Fibroblast of peridontal ligament (primary cell): ENCODE data around the gene ELAVL2.

ENCODE experiments used
- DNase-seq: peaks from one replicate; pipeline ENCODE4 v3.0.0-alpha.2; 2010; ENCODE audit errors: extremely low read depth

The ELAVL2 gene

GRCh38 chr9:23662320-23662719 lies 163.7 kb downstream of the ELAVL2 start:
- DNase-seq = no peak

GRCh38 chr9:23659346-23660006 lies 166.6 kb downstream of the ELAVL2 start:
- no peak for DNase-seq

GRCh38 chr9:23658376-23659258 lies 167.4 kb downstream of the ELAVL2 start:
- DNase-seq = no peak

- DNase-seq = no peak
Observed at GRCh38 chr9:23651051-23651450, 175.0 kb downstream of the ELAVL2 start.

- no peak for DNase-seq
Observed at GRCh38 chr9:23648651-23649050, 177.4 kb downstream of the ELAVL2 start.

- DNase-seq = no peak
Observed at GRCh38 chr9:23644896-23645295, 181.1 kb downstream of the ELAVL2 start.

GRCh38 chr9:23644326-23644725 lies 181.7 kb downstream of the ELAVL2 start:
- no peak for DNase-seq

- DNase-seq = no peak
Observed at GRCh38 chr9:23643656-23644258, 182.3 kb downstream of the ELAVL2 start.
